Mucosa of rectum (tissue), 2 donors: Measurements from ENCODE around the gene HNRNPM.

Experiments used
- H3K27ac ChIP-seq, 2 donors: one replicate each; pipeline ENCODE4 v1.7.0; 2013; ENCODE audit warnings: inconsistent platforms in 2 of 2, low read depth in 2 of 2, low read length in 2 of 2
- H3K27me3 ChIP-seq, 2 donors: one replicate each; pipeline ENCODE4 v1.7.0; 2013; ENCODE audit warnings: low read length in 2 of 2; ENCODE audit not compliant: control insufficient read depth in 2 of 2, insufficient read depth in 2 of 2
- H3K36me3 ChIP-seq, 2 donors: one replicate each; pipeline ENCODE4 v1.7.0; 2013; ENCODE audit warnings: low read length in 2 of 2; ENCODE audit not compliant: control insufficient read depth in 2 of 2, insufficient read depth in 2 of 2
- H3K4me1 ChIP-seq, 2 donors: one replicate each; pipeline ENCODE4 v1.7.0; 2013; ENCODE audit warnings: low read length in 2 of 2, mild to moderate bottlenecking in 1 of 2; ENCODE audit not compliant: control insufficient read depth in 2 of 2, insufficient read depth in 2 of 2
- H3K4me3 ChIP-seq, 2 donors: one replicate each; pipeline ENCODE4 v1.7.0; 2013; ENCODE audit warnings: low read length in 2 of 2
- H3K9ac ChIP-seq, 2 donors: one replicate each; pipeline ENCODE4 v1.7.0; 2013; ENCODE audit warnings: low read length in 2 of 2, low read depth in 1 of 2, mild to moderate bottlenecking in 1 of 2
- H3K9me3 ChIP-seq, 2 donors: one replicate each; pipeline ENCODE4 v1.7.0; 2013; ENCODE audit warnings: low read length in 2 of 2; ENCODE audit not compliant: control insufficient read depth in 2 of 2
- donor health status: healthy.
- donor health status: Normal muscosa, but diverticular disease.

HNRNPM gene

DNA sequence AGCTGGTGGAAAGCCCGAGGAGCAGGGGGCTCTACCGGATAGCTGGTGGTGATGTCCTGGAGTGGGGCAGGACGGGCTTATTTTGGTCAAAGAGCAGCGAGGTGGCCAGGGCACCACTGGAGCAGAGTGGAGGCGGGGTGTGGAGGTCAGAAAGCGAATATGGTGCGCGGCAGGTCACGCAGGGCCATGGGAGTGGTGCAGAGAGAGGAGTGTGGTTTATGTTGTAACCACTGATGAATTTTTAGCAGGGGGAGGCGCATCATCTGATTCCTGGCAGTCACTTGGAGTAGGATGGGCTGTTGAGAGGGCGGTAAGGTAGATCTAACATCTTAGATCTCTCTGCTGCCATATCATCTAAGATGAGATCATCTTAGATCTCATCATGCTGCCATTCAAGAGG is 70.5 kb downstream of the HNRNPM start:
- Histone ChIP-seq H3K4me1 (peaks cover 15 to 21% of the 10 kb centered on the region in 2 donors), H3K27ac (peak overlapping the region in 1 of 2 donors; percentile 32), H3K36me3 (no peaks in the 10 kb centered on the region), H3K4me3 (no peak overlapping the region), H3K9ac (no peak overlapping the region), H3K9me3 (no peaks in the 10 kb centered on the region), H3K27me3 (no peaks in the 10 kb centered on the region)

DNA sequence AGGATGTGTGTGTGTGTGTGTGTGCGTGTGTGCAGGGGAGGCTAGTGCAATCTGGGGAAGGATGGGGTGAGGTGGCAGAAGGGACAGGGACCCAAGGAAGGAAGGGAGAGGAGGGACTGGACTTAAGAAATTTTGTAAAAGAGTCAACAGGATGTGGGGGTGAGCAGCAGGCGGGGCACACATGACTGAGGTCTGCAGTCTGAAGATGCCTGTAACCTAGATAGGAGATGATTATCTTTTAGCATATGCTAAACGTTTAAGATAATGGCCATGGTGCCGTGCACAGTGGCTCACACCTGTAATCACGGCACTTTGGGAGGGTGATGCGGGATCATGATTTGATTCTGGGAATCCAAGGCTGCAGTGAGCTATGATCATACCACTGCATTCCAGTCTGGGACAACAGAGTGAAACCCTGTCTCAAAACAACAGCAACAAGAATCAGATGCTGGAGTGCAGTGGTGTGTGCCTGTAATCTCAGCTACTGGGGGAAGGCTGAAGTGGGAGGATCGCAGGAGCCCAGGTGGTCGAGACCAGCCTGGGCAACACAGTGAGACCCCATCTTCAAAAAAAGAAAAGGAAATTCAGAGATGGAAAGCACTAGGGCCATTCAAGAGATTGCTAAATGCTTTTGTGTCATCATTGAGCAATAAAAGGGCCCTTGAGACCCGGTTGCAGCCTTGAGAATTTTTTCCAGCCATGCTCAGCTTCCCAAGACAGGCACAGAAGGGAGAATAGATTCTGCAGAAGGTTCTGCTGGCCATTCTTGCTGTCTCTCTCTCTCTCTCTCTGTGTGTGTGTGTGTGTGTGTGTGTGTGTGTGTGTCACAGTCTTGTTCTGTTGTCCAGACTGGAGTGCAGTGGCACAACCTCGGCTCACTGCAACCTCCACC is 73.0 kb downstream of the HNRNPM start:
- no peak overlapping the region for H3K9ac ChIP-seq
- H3K9me3 ChIP-seq, result no peaks in the 10 kb centered on the region
- H3K27ac ChIP-seq, result peak overlapping the region; percentile 22 to 49
- H3K36me3 ChIP-seq, result no peaks in the 10 kb centered on the region
- no peaks in the 10 kb centered on the region for H3K27me3 ChIP-seq
- H3K4me1 ChIP-seq, result peaks cover 10 to 13% of the 10 kb centered on the region in 2 donors
- no peak overlapping the region for H3K4me3 ChIP-seq

DNA sequence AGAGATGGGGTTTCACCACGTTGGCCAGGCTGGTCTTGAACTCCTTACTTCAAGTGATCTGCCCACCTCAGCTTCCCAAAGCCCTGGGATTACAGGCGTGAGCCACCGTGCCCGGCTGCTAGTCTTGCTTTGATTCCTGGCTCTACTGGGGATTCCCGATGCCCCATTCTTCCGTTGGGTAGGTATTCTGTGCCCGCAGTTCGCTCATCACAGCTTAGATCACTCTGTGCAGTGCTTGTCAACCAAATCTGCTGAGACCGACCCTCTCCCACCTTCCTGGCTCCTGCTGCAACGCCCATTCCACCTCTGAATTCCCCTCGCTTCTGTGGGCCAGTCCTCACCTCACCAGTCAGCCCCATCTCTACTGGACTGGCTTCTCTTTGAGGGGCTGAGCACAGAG is 73.8 kb downstream of the HNRNPM start:
- H3K9me3 ChIP-seq, result no peaks in the 10 kb centered on the region
- no peak overlapping the region for H3K9ac ChIP-seq
- no peak overlapping the region for H3K27ac ChIP-seq
- no peaks in the 10 kb centered on the region for H3K36me3 ChIP-seq
- H3K27me3 ChIP-seq, result no peaks in the 10 kb centered on the region
- no peak overlapping the region for H3K4me3 ChIP-seq
- H3K4me1 ChIP-seq, result peaks cover 3 to 6% of the 10 kb centered on the region in 2 donors

DNA sequence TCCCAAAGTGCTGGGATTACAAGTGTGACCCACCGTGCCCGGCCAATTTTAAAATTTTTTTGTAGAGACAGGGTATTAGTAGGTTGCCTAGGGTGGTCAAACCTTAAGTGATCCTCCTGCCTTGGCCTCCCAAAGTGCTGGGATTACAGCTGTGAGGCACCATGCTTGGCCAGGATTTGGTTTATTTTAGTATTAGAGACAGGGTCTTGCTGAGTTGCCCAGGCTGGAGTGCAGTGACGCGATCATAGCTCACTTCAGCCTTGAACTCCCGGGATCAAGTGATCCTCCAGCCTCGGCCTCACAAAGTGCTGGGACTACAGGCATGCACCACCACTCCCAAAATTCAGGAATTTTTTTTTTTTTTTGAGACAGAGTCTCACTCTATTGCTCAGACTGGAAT is 74.6 kb downstream of the HNRNPM start:
- H3K27ac ChIP-seq, result no peak overlapping the region
- H3K4me1 ChIP-seq, result peaks cover 2 to 3% of the 10 kb centered on the region in 2 donors
- no peak overlapping the region for H3K9ac ChIP-seq

DNA sequence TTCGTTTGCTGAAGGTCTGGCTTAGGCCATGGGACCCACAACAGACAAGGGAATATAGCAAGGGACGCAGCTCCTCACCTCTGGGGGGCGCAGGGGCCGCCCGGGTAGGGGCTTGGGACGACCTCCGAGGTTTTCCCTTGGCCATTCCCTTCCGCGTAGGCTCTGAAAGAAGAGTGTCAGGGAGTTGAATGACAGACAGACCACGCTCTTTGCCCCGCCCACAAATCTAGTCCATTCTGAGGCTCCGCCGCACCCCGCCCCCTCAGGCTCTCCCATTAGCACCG is 80.6 kb downstream of the HNRNPM start:
- Histone ChIP-seq H3K9ac (peak overlapping the region; percentile 80 to 81), H3K27me3 (no peaks in the 10 kb centered on the region), H3K36me3 (peaks cover 0 to 18% of the 10 kb centered on the region in 2 donors), H3K9me3 (no peaks in the 10 kb centered on the region), H3K4me1 (peaks cover 11% of the 10 kb centered on the region in 2 donors), H3K27ac (peak overlapping the region; percentile 76 to 80), H3K4me3 (peak overlapping the region; percentile 78 to 81)

More for the DNA sequence above, 74.6 kb downstream of the HNRNPM start:
- no peaks in the 10 kb centered on the region for H3K36me3 ChIP-seq
- H3K27me3 ChIP-seq, result no peaks in the 10 kb centered on the region
- no peaks in the 10 kb centered on the region for H3K9me3 ChIP-seq
- H3K4me3 ChIP-seq, result no peak overlapping the region

DNA sequence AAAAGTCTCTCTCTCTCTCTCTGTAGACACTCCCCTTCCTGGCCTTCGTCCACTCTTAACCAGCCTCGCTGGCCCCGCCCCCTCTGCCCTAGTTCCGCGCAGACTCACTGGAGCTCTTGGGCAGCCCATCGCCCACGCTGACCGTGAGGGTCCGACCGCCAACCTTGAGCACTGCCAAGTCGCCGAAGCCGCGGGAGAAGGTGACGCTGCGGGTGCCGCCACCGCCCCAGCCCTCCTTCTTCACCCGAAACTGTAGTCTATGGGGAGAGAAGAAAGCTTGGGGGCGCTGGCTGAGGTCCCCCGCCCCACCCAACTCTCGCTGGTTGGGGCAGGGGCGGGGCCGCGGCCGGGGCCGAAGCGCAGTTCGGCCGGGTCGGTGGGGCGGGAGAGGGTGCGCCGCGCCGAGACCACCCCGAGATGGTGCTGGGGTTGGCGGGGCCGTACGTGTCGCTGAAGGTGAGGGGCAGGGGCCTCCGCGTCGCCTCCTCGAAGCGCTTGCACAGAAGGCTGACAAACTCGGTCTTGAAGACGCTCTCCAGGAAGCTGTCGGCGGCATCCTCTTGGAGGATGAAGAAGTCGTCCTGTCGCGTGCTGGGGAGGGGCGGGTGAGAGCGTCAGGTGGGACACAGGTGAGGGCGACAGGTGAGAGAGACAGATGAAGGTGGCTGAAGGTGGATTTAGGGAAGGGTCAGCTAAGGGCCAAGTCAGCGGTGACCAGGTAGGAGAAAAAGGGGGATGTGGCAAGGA is 81.7 kb downstream of the HNRNPM start:
- peaks cover 0 to 20% of the 10 kb centered on the region in 2 donors for H3K36me3 ChIP-seq
- no peaks in the 10 kb centered on the region for H3K9me3 ChIP-seq

DNA sequence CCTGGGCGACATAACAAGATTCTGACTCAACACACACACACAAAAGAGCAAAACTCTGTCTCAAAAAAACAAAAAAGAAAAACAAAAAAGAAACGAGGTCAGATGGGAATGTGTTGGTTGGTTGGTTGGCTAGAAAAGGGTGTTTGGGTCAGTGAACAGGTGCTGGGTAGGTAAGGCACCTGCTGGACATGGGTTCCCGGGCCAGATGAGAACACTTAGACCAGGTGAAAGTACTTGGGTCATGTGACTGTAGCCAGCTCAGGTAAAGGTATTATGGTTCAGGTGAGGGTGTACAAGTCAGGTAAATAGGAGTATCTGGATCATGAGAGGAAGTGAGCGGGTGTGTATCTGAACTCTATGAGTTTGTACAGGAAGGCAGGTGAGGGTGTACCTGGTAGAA is 83.7 kb downstream of the HNRNPM start:
- Histone ChIP-seq H3K36me3 (peaks cover 0 to 20% of the 10 kb centered on the region in 2 donors), H3K4me1 (peaks cover 11% of the 10 kb centered on the region in 2 donors), H3K9ac (no peak overlapping the region), H3K27me3 (no peaks in the 10 kb centered on the region), H3K4me3 (no peak overlapping the region), H3K27ac (no peak overlapping the region), H3K9me3 (no peaks in the 10 kb centered on the region)

More for the DNA sequence above, 81.7 kb downstream of the HNRNPM start:
- Histone ChIP-seq H3K4me1 (peaks cover 11% of the 10 kb centered on the region in 2 donors), H3K27ac (peak overlapping the region; percentile 87 to 90), H3K9ac (peak overlapping the region; percentile 63 to 92), H3K4me3 (peak overlapping the region; percentile 74 to 79), H3K27me3 (no peaks in the 10 kb centered on the region)

DNA sequence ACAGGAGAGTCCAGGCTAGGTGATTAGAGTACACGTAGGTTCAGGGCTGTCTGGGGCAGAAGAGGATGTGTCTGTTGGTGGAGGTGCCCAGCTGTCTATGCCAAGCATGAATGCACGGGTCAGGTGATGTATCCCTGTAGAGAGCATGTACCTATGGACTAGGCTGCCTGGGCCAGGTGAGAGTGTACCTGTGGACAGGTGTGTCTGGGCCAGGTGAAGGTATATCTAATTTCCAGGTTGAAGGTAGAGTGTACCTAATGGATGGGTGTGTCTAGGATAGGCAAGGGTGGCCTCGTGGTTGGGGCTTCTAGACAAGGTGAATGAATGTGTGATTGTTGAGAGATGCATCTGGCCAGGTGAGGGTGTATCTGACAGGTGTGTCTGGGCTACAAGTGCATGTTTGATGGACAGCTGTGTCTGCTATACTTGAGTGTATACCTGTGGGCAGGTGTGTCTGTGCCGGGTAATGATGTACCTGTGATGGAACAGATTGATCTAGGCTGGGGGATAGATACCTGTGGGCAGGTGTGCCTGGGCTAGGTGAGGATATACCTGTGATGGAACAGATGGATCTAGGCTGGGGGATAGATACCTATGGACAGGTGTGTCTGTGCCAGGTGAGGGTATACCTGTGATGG is 84.7 kb downstream of the HNRNPM start:
- no peaks in the 10 kb centered on the region for H3K27me3 ChIP-seq
- H3K4me3 ChIP-seq, result no peak overlapping the region
- no peak overlapping the region for H3K9ac ChIP-seq
- no peaks in the 10 kb centered on the region for H3K9me3 ChIP-seq
- H3K4me1 ChIP-seq, result peaks cover 11% of the 10 kb centered on the region in 2 donors
- H3K36me3 ChIP-seq, result peaks cover 0 to 20% of the 10 kb centered on the region in 2 donors
- no peak overlapping the region for H3K27ac ChIP-seq

DNA sequence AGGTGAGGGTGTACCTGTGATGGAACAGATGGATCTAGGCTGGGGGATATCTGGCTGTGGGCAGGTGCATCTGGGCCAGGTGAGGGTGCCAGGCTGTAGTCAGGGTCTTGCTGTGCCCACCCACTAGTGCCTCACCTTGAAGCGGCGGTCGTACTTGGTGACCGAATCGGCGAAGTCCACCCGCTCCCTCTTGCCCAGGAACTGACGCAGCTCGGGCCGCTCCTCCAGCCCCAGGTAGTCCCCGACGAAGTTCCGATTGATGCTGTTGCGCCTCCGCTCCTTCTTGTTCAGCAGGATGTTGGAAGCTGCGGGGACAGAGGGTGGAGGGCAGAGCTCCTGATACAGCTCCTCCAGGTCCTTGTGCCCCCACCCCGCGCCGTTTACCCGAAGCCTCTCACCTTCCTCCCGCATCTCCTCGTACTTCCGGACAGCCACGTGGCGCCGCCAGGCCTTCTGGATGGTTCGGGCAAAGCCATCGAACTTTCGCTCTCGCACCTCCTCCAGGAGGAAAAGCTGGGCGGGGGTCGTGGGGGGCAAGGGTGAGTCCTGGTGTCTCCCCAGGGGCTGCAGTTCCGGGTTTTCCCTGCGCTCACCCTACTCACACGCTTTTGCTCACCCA is 85.4 kb downstream of the HNRNPM start:
- Histone ChIP-seq H3K4me1 (peaks cover 7 to 11% of the 10 kb centered on the region in 2 donors), H3K9me3 (no peaks in the 10 kb centered on the region), H3K27ac (no peak overlapping the region), H3K27me3 (no peaks in the 10 kb centered on the region), H3K9ac (no peak overlapping the region), H3K4me3 (no peak overlapping the region), H3K36me3 (peaks cover 0 to 18% of the 10 kb centered on the region in 2 donors)
